Measurements from ENCODE around the gene RAB31.

Gene RAB31

DNA sequence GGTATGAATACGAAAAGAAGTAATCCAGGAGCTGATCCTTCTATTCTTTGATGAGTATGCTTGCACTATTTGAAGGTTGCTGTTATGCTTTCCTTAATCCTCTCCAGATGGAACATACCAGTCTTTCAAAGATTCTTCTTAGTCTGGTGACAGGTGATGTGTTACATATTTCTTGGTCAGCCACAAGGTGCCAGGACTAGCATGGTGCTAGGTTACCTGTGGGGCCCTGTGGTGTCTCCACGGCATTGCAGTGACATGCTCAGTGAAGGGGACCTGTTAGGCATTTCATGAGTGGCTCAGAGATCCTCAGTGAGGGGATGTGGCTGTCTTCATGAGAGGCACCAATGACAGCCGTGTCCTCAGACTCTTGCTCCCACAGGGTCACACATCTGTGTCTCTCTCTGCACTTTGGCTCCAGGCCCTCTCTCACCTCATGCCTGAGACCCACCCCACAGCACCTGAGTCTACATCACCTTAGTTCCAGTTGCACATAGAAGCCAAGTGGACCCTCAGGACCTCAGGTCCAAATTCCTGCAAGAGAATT lies 13.1 kb upstream of the RAB31 start:
- DNase-seq, result no peak

DNA sequence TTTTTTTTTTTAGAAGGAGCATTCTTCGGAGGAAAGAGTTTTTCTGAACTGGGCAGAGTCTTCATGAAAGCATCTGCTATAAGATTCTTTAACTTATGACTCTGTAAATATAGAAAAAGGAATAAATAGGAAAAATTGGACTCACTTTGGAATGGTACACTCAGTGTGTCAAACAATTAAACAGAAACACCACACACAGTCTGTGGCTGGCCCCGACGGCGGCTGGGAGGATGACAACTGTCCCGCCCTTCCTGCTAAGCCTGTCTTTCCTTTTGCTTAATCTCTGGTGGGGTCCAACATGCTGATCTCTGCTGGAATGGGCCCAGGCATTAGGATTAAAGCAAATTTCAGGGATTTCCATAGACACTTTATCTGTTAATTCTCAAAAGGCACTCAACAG lies 12.5 kb upstream of the RAB31 start:
- no peak for DNase-seq

DNA sequence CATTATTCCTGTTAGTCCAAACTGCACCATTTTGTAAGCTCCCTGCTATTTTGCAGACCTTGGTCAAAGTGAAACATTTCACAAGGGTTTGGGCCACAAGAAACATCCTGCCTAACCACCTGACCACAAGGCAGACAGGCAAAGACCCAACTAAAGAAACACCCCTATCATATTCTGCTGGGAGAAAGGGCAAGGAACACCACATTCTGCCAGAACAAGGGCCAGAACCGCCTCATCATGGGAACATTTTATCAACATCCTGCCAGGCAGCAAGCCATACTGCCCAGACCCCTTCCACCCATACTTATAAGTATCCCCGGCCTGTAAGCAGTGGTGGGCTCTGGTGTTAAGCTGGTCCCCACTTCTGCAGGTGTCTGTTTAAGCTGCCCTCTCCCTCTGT lies 12.0 kb upstream of the RAB31 start:
- no peak for DNase-seq

DNA sequence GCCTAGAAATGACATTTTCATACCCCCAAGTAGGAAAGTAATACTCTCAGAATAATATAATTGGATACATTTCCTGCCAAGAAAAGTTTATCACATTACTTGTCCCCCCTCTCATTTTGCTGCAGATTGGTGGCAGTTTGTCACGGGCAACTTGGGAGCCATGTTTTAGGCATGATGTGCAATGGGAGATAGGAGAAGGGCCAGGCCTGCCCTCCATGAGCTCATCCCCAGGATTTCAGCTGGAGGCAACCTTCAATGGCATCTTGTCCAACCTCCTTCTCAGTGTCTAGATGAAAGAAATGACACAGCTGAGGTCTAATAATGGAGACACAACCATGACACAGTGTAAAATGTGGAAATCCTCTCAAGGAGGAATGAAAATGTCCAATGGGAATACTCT lies 11.4 kb upstream of the RAB31 start:
- DNase-seq, result no peak

DNA sequence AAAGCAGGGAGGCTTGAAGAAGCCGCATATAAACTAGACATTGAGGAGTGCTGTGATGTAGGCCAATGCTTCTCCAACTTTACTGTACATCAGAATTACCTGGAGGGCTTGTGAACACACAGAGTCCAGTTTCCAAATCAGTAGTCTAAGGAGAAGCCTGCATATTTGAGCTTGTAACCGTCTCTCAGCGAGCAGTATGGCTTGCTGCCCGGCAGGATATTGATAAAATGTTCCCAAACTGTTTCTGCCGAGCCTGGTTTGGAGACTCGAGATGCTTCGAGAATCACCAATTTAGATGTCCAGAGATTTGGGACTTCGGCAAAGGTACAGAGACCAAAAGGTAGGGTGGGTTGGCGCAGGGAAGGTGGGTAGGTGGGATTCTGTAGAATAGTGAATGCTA lies 11.0 kb upstream of the RAB31 start:
- DNase-seq, result no peak

DNA sequence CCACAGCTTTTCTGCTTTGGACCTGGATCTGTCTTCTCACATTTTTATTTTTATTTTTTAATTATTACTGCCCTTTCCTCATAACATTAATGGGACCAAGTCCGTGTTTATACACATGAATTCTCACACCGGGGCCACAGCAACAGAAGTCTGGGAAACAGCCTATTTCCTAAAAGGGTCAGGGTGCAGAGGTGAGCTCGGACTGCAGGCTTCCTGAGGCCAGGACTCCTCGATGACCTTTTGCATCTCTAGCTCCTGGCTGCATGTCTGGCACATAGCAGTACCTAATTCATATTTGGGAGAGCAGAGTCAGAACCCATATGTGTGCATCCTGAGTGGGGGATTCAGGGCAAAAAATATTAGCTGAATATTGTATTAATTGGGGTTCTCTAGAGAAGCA lies 9.6 kb upstream of the RAB31 start:
- no peak for DNase-seq

DNA sequence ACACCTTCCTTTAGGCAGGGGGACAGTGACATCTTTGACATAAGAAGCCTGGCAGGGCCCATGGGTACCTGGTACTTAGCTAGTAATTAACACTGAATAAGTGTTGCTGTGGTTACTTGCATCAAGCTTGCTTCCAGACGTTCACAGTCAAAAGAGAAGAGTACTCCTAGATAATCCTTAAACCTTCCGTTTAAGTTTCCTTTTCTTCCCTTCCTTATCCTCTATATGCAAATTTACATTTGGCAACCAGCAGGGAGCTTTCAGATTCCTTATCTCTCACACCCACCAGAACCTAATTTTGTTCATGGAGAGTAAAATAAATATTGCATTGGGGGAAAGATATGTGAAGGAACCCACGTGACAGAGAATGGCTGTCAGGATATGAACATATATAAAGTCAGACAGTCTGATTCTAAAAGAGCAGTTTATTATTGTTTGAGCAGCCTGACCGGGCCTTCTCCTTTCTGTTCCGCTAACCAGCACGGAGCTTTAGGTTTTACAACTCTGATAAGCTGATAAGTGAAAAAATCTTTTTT lies 7.8 kb upstream of the RAB31 start:
- DNase-seq, result no peak

DNA sequence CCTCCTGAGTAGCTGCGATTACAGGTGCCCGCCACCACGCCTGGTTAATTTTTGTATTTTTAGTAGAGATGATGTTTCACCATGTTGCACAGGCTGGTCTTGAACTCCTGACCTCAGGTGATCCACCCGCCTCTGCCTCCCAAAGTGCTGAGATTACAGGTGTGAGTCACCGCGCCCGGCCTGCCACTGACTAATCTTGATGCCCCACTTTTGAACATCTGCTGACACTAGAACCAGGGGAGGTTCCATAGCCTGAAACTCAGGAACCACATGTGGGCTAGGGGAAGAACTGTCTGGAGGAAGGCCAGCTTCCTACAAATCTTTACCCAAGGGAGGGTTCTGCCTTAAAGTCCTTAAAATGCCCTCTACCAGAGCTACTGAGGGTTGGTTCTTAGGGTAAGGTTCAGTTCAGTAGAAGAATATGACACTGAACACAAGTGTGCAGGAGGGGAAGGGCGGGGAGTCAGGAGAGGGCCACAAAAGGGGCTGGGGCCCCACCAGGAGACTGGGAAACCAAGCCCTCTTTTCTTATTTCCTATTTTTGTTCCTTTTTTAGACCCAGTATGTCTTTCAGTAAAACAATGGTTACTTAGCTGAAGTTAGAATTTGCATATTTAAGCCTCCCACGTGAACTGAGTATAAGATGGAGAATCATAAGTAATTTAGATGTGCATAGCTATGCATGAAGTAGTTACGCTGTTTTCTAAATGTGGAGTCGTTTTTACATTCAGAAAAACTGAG lies 6.3 kb upstream of the RAB31 start:
- DNase-seq, result no peak

DNA sequence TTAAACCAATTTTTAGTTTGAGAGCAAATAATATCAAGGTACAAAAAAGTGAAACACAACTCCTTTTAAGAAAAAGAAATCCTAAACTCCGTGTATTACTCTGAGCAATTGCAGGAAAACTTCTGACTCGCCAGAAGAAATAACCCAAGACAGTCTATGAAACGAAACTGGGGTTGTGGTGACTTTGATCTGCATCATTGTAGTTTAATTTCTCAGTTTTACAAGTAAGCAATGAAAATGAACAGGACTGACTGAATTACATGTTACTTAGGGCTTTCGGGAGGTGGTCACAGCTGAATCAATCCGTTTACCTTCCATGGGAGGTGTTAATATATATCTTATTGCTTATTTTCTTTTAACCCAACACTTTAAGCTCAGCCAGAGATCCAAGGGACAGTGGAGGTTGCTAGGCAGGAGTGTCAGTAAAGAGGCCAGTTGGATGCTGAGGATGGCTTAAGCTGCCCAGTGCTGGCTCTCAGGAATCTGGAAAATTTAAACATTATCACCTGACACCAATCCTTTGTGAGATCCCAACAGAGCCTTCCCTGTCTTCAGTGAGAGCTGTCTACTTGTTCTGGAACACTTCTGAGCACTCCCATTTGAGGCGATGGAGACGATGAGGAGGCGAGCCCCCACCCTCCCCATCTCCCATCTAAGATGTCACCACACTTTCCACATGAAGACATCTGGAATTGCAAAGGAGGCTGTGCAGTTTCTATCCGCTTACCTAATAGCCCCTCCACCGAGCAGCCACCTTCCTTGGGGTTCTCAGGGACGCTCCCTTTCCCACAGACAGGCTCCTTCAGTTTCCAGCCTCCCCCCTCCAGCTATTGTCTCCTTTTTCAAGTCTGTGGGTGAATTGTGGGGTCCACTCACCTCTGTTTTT lies 3.6 kb upstream of the RAB31 start:
- no peak for DNase-seq

DNA sequence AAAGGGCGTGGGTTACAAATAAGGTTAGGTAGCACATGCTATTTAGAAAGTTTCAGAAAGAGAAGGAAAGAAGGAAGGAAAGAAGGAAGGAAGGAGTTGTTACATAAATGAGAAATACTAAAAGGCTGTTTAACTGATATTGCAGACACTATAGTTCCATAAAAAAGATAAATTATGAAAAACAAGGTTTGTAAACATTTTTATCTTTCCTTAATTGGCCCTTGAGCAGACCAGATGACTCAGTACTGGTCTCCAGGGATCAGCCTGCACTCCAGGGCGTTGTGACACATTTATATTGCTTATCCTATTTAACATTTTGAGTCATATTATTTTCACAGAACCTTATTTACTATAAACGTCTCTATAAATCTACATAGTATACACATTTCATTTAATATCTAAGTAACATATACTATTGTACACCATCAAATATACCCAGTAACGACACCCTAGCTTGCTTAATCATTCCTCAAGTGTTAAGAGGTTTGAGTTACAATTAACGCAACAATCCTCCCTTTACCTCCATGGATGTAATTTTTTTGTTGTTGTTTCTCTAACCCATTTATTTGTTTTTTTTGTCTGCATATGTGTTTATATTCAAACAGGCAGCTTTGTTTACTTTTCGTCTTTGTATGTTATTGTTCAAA lies 2.8 kb upstream of the RAB31 start:
- DNase-seq, result no peak

DNA sequence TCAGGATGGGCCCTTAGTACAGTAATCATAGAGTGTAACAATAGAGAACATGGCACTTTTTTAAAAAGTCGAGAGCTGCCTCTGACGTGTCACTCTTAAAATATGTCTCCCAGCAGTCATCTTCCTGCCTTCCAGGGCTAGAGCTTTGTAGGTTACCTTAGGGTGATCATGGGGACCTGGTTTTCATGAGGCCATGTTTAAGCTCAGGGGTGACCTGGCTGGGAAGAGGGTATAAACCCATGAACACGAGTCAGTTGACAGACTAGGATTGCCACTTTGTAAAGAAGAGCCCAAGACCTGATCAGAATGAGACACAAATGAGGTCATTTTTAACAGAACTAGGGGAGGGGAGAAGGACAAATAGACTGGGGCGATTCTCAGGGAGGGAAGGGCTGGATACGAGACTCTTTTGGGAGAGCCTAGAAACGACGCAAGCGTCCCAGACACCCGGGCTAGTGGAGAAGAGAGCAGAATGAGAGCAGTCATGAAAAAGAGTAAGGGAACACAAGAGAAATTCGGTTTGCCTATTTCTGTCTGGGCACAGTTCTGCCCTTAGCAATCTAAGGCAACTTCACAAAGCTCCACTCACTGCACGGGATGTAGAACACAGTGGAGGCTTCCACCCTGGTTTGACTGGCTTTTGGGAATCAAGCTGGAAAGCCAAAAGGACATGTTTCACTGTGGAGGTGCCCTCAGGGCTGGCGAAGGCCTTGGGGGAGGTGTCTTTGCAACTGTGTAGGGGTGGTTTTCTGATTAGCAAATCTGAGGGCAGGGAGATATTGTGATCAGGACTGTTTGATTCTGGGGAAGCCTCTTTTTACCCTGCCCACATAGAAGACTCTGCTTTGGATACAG lies 1.8 kb upstream of the RAB31 start:
- DNase-seq, result no peak

DNA sequence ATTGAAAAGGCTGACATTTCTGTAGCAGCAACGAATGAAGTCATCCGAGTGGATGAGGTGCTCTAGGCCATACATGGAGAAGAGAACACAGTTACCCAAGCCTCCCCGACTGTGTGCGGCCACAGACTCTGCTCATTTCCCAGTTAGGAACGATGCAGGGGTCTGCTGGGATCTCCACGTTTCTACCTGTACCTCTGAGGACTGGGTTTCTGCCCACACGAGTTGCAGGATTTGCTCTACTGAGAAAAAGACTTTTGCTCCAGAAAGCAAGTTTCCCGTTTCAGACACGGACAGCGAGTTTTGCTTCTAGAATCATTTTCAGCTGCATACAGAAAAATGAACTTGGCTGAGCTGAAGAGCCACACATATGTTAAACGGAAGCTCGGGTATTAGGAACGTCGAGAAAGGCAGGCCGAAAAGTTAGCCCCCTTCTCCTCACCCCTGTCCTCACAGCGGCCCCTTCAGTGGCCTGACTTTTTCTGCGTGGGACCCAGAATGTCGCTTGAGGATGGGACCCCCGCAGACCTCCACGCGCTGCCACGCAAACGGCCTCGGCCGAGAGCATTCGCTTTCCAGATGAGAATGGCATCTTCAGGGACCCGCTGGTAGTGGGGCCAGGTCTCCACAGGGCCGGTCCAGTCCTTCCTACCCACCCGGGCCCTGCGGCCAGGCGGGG lies 582 bp upstream of the RAB31 start:
- DNase-seq, result no peak

DNA sequence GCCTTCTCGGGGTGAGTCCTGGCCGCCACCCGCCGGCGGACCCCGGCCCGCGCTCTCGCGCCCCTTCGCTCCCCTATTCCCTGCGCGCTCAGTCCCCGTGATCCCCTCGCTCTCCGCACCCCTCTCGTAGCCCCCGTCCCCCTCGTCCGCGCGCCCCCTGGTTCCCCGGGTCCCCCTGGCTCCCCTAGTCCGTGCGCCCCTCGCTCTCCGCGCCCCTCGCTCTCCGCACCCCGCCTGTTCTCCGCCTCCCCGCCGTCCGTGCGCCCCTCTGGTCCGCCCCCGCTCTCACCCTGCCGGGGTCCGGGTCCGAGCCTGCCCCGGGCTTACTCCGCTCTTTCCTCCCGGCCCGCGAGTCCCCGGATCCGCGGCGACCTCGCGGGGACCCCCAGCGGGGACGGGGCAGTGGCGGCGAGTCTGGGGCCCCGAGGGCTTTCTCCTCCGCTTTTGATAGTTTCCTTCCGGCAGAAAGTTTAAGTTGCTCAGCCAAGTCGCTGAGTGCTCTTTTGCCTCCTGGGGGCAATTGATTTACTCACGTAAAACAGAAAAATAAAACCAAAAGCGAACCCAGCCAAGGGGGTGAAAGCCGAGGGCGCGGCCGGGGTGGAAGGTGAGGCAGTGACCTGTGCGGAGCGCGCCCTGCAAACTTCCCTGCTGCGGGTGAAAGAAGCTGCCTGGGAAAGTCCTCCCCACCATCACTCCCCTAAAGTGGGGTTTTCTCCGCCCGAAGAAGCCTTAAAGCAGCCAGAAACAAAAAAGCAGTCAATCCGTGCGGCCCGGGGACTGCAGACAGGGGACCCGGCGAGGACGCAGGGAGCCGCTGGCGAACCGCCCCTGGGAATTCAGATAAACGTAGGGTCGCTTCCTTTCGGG lies 568 bp downstream of the RAB31 start:
- DNase-seq, result no peak

DNA sequence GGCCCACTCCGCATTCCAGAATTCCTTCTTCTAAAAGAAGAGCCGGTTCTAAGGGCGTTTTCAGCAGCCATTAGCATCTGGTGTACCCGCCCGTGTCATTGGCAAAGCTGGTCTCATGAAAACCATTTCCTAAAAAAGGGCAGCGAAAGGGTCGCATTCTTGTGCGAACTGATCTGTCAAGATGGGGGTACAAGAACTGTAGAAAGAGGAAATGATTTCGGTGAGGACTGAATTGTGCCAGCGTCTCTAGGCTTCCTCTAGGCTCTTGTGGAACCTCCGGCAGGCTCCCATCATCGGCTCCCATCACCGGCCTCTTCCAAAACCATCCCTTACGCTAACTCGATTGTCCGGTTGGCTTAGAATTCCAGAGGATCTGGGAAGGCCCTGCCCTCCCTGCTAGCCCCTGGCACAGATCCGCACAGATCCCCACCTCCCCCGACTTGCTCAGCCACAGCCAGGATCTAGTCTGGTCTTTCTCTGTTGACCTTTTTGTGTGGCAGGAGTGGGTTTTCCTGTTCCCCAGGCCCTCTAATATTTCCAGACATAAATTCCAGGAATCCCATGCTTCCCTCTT lies 1.3 kb downstream of the RAB31 start:
- DNase-seq, result no peak

DNA sequence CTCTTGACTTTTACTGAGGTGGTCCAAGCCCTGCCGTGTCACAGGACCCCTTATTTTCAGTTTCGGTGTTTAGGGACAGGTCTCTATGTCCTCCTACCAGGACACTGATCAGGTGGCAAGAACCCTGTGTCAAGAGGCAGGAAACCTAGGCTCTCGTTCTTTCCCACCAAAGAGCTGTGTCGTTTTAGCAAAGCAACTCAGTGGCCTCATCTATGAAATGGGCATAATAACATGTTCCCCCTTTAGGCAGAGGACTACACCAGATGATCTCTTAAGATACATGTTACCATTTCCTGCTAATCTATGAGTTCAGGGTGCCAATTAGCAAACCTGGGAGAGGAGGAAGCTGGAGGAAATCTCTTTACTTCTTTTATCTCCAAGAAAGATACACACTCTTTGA lies 1.9 kb downstream of the RAB31 start:
- DNase-seq, result no peak

DNA sequence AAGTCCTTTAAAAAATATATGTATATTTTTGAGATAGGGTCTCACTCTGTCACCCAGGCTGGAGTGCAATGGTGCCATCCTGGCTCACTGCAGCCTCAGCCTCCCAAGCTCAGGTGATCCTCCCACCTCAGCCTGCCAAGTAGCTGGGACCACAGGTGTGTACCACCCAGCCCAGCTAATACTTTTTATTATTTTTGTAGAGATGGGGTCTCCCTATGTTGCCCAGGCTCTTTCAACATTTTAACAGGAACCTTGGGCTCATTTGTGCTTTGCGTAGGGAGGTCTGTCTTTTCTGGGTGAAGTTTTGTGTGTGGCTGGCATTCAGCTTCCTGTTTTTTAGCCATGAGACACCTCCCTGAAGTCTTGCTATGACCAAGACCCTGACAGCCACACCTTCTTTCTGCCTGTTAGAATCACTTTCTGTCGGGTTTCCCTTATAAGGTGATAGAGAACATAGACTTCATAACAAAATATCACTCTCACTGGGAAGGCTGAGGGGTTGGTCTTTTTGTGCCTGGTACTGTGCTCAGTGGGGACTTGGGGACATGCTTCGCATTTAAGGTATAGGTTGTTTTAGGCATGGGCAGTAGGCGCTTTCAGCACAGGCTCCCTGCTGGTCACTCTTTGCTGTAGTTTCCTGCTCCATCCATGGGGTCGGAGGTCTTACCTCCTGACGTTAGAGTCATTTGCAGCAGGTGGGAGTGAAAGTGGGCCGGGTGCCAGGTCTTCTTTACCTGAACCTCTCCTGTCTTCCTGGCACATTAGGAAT lies 3.4 kb downstream of the RAB31 start:
- DNase-seq, result no peak

DNA sequence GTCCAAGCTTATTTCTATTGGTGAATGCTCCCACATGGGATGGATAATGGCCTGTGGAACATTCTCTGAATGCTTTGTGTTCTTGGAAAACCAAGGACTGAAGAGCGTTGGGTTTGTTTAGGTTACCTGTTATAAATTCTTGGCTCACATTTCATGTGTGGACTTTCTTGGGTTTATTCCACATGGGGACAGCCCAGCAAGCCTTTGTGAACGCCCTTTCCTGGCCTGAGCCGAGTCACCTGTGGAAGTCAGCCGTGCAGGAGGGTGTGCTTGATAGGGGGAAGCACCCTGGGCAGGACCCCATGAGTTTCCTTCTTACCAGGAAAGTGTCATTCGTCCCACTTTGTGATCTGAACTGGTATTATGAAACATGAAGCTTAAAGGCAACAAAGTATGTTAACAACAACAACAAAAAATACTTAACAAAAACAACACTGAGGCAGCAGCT lies 4.1 kb downstream of the RAB31 start:
- no peak for DNase-seq

DNA sequence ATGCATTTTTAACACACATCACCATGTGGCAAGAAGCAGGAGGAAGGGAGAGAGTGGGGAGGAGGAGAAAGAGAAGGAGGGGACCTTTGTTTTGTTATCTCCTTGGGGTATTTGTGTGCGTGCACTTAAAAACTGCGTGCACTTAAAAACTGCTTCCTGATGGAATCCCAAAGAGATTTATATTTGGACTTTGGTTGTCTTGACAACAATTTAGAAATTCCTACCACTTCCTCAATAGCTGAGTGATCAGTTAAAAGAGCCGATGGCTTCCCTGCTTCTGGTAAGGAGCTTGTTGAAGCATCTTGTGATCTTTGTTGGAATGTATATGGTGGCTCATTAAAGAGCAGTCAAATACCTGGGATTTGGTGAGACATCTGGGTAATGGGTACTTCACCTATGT lies 4.5 kb downstream of the RAB31 start:
- no peak for DNase-seq

All from stimulated activated naive CD4-positive, alpha-beta T cell (primary cell).